Activated CD8-positive, alpha-beta memory T cell treated with anti-CD3 and anti-CD28 coated beads, Interleukin-2, amount 10 ng/mL, durations not matched to agents 7 days and 5 days (primary cell): ENCODE results near the gene DNAJC30. TPM values are rescaled to one million over a fixed set of nuclear protein-coding genes. Genes with fewer than 3 reads are reported as not detected.
"Not testable (repeated sequence)": the region's sequence is repeated elsewhere in the genome, so short reads cannot be mapped to it uniquely, and the experiment has no call there.

Experiments
- ATAC-seq: fragments of 150-1000 bp; cut with Tn5 transposase; one replicate; pipeline ENCODE4 v1.10.0; 2021; ENCODE audit warnings: moderate library complexity
- CTCF ChIA-PET: fragments of 350-600 bp; sonication (Branson Sonifier 250); formaldehyde crosslinking; loops from one replicate; lab custom pipeline; 2021; ENCODE audit warnings: antibody characterized with exemption; lab: Charles Lee
- DNase-seq: peaks from one replicate; pipeline ENCODE4 v3.0.0-alpha.2; 2020
- H3K27ac Mint-ChIP-seq: one replicate; pipeline ENCODE4 v1.8.0; 2021; ENCODE audit warnings: mild to moderate bottlenecking, mixed read lengths
- H3K27me3 Mint-ChIP-seq: one replicate; pipeline ENCODE4 v1.8.0; 2021; ENCODE audit warnings: mixed read lengths
- H3K36me3 Mint-ChIP-seq: one replicate; pipeline ENCODE4 v1.8.0; 2021; ENCODE audit warnings: mild to moderate bottlenecking, mixed read lengths
- H3K4me1 Mint-ChIP-seq: one replicate; pipeline ENCODE4 v1.8.0; 2021; ENCODE audit warnings: mixed read lengths
- H3K4me3 Mint-ChIP-seq: one replicate; pipeline ENCODE4 v1.8.0; 2021; ENCODE audit warnings: mild to moderate bottlenecking, moderate library complexity, mixed read lengths
- H3K9me3 Mint-ChIP-seq: one replicate; pipeline ENCODE4 v1.8.0; 2022; ENCODE audit warnings: low read depth, mixed read lengths
- total RNA-seq, 2 experiments: library from RNA; stranded (reverse); gene quantifications; one replicate each; pipeline ENCODE4 v1.2.3, GENCODE V29; 2021

The DNAJC30 gene
- total RNA-seq, 2 experiments from 2014 or later = 7.0 to 9.0 TPM

DNA sequence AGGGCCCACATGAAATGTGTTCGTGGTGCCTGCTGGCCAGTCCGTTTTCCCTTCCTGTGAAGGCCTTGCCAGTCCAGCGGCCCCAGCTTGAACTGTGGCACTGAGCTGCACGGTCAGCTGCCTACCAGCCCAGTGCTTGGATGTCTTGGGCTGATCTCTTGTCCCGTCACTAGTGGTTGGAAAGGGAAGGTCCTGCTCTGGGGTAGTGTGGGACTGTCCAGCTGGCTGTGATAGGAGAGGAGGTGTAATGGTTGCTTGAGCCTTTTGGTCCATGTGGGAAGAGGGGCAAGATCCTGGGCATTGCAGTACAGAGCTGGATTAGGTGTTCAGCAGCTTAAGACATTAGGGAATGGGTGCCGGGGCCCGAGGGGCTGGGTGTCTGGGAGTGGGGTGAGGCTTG, 15.2 kb upstream of the DNAJC30 start:
- peaks cover 2% of the 10 kb centered on the region for H3K4me1 Mint-ChIP-seq
- H3K36me3 Mint-ChIP-seq = peaks cover 23% of the 10 kb centered on the region
- no peaks in the 10 kb centered on the region for H3K9me3 Mint-ChIP-seq
- H3K4me3 Mint-ChIP-seq = no peak overlapping the region
- ATAC-seq (no peak), DNase-seq (no peak)
- no peak overlapping the region for H3K27ac Mint-ChIP-seq
- no peaks in the 10 kb centered on the region for H3K27me3 Mint-ChIP-seq
- CTCF ChIA-PET = interaction anchor here (1.2 to 3.0 kb wide), 2 partner anchors 8 to 92 kb away, joined by 4 to 10 read pairs; no protein-coding TSS in a partner anchor

DNA sequence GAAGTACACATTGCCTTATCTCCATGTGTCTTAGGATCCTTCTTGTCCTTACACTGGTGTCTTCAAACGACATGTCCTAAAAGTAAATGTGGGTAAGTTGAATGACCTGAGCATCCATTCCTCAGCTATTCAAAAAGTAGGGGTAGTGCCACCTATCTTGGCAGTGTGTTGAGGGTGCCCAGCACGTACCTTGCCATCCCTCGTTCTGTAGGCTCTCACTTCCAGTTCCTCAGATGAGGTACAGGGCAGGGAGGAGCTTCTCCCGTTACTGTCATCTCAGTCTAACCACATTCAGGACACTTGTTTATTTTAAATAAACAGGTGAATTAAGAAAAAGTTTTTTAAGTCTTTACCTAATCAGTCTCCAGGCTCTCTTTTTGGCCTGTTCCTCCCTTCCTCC, 13.1 kb upstream of the DNAJC30 start:
- ATAC-seq (no peak), DNase-seq (no peak)
- Mint-ChIP-seq H3K4me1 (no peaks in the 10 kb centered on the region), H3K27me3 (no peaks in the 10 kb centered on the region), H3K9me3 (no peaks in the 10 kb centered on the region), H3K4me3 (no peak overlapping the region), H3K27ac (no peak overlapping the region), H3K36me3 (peaks cover 28% of the 10 kb centered on the region)
- CTCF ChIA-PET = interaction anchor here (1.5 to 3.0 kb wide), 2 partner anchors 10 to 38 kb away, joined by 6 to 10 read pairs; no protein-coding TSS in a partner anchor

DNA sequence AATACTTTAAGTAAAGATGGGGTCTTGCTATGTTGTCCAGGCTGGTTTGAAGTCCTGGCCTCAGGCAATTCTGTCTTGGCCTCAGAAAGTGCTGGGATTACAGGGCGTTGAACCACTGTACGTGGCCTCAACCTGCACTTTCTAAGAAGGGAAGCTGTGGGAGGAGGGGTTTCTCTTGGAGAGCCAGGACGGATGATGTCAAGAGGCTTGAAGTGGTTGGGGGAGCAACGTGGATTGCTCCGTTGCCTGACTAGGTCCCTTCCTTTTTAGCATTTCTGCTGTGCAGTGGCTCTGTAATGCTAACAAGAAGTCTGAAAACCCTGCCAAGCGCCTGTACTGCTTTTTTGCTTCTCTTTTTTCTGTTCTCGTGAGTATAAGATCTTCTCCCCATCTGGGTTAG, 7.4 kb upstream of the DNAJC30 start:
- Mint-ChIP-seq H3K27me3 (no peaks in the 10 kb centered on the region), H3K4me3 (no peak overlapping the region), H3K27ac (no peak overlapping the region), H3K9me3 (no peaks in the 10 kb centered on the region), H3K4me1 (peaks cover 18% of the 10 kb centered on the region), H3K36me3 (peaks cover 56% of the 10 kb centered on the region)
- CTCF ChIA-PET = interaction anchor here (0.6 to 1.4 kb wide), 2 partner anchors 83 to 84 kb away, joined by 3 to 5 read pairs; no protein-coding TSS in a partner anchor
- ATAC-seq (no peak), DNase-seq (no peak)

DNA sequence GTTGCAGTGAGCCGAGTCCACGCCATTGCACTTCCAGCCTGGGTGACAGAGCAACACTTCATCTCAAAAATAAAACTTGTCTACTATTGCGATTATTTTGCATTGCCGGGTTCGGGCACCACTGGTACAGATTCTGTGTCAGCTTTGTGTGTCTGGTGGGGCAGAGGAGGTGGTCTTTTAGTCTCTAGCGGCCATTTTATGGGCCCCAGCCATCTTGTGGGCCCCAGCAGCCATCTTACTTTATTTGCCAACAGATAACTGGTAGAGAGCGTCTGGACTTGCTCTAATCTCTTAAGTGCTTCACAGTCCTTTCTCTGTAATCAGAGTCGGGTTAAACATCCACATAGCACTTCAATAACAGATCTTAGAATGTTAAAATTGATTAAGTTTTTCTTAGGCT, 5.0 kb upstream of the DNAJC30 start:
- Mint-ChIP-seq H3K36me3 (peaks cover 45% of the 10 kb centered on the region), H3K27me3 (no peaks in the 10 kb centered on the region), H3K9me3 (no peaks in the 10 kb centered on the region), H3K4me1 (peaks cover 26% of the 10 kb centered on the region), H3K4me3 (no peak overlapping the region), H3K27ac (no peak overlapping the region)
- no peak for DNase-seq
- CTCF ChIA-PET = no interaction called here
- no peak for ATAC-seq

DNA sequence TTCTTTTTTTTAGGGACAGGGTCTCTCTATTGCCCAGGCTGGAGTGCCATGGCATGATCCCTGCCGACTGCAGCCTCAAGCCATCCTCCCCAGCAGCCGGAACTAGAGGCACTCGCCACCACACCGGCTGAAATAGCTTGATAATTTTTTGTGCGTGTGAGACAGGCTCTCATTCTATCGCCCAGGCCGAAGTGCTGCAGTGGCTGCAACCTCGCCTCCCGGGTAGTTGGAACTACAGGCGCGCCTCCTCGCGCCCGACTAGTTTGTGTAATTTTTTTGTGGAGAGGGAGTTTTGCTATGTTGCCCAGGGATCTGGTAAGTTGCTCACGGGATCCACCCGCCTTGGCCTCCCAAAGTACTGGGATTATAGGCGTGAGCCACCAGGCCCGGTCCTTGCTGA, 2.1 kb upstream of the DNAJC30 start:
- Mint-ChIP-seq H3K4me1 (peaks cover 48% of the 10 kb centered on the region), H3K27ac (no peak overlapping the region), H3K36me3 (peaks cover 31% of the 10 kb centered on the region), H3K27me3 (no peaks in the 10 kb centered on the region), H3K9me3 (no peaks in the 10 kb centered on the region), H3K4me3 (peak overlapping the region; percentile 95)
- ATAC-seq (no peak), DNase-seq (no peak)
- CTCF ChIA-PET = interaction anchor here (0.6 to 0.7 kb wide), 2 partner anchors 18 to 28 kb away, joined by 3 read pairs; no protein-coding TSS in a partner anchor

DNA sequence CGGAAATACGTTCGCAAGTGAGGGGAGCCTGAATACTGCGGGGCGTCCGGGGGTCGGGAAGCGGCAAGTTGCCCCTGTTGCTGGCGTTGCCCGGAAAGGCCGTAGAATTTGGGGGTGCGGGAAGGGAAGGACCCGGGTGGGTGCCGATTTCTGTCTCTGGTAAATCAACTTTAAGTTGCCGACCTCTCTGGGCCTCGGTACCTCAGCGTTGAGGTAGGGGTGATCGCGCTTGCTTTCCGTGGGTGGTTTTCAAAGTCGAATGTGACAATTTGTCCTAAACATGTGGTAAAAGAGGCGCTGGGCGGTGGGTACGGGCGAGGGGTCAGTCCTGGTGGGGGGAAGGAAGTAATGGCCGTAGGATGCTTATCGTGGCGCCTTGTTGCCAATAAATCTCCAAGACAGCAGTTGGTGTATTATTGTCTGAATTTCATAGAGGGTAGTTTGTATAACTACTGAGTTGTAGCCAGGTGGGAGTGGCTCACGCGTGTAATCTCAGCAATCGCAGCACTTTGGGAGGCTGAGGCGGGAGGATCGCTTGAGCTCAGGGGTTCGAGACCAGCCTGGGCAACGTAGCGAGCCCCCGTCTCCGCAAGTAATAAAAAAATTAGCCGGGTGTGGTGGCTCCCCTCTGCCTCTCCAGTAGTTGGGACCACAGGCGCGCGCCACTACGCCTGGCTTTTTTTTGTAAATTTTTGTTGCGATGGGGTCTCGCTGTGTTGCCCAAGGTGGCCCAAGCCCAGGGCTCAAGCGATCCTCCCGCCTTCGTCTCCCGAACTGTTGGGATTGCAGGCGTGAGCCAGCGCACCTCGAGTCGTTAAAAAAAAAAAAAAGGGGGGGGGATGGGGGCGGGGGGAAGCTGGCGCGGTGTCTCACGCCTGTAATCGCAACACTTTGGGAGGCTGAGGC, 788 bp upstream of the DNAJC30 start:
- Mint-ChIP-seq H3K4me1 (peaks cover 46% of the 10 kb centered on the region), H3K9me3 (no peaks in the 10 kb centered on the region), H3K36me3 (peaks cover 24% of the 10 kb centered on the region), H3K27me3 (no peaks in the 10 kb centered on the region), H3K4me3 (peak overlapping the region; percentile 95), H3K27ac (peak overlapping the region; percentile 96)
- DNase-seq = no peak
- peak; percentile 25 for ATAC-seq
- CTCF ChIA-PET = interaction anchor here (0.6 kb wide), 1 partner anchor 55 kb away, joined by 3 read pairs; the partner anchor contains the start of gene ABHD11

DNA sequence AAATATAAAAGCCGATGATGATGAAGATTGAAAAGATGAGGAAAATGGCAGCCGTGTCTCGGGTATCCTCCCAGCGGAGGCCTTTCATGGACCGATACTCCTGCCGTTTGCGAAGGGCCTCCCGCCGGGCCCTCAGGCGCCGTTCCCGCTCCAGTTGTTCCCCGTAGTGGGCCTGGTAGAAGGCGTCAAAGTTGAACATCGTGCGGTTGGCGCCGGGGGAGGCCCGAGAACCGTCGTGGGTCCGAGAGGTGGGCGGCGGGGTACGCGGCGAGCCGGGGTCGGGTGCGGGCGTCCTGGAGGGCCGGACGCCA, 553 bp downstream of the DNAJC30 start:
- ATAC-seq (no peak), DNase-seq (no peak)
- Mint-ChIP-seq H3K36me3 (peaks cover 27% of the 10 kb centered on the region), H3K4me3 (peak overlapping the region; percentile 95), H3K27me3 (no peaks in the 10 kb centered on the region), H3K27ac (peak overlapping the region; percentile 96), H3K9me3 (no peaks in the 10 kb centered on the region), H3K4me1 (peaks cover 36% of the 10 kb centered on the region)
- CTCF ChIA-PET = no interaction called here

DNA sequence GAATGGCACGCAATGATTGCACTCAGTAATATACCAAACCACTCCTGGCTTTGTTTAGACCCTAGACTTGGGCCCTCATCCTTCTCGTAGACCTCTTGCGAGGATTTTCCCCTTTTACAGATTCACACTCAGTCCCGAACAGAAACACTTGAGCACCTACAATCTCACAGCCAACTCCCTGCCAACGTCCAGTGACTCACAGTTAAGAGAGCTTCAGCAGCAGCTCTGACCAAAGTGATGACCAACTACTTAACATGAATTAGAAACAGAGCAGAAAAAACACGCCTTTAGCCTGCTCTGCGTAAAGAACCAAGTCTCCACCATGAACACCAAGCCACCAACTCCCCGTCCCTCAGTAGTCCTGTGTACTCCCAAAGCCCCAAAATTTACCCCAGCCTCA, 2.2 kb downstream of the DNAJC30 start:
- Mint-ChIP-seq H3K27me3 (no peaks in the 10 kb centered on the region), H3K4me1 (peaks cover 33% of the 10 kb centered on the region), H3K4me3 (peak overlapping the region; percentile 9), H3K27ac (no peak overlapping the region), H3K36me3 (peaks cover 17% of the 10 kb centered on the region), H3K9me3 (no peaks in the 10 kb centered on the region)
- CTCF ChIA-PET = interaction anchor here (0.7 to 1.3 kb wide), 2 partner anchors 26 to 54 kb away, joined by 3 read pairs; no protein-coding TSS in a partner anchor
- DNase-seq (no peak), ATAC-seq (no peak)

DNA sequence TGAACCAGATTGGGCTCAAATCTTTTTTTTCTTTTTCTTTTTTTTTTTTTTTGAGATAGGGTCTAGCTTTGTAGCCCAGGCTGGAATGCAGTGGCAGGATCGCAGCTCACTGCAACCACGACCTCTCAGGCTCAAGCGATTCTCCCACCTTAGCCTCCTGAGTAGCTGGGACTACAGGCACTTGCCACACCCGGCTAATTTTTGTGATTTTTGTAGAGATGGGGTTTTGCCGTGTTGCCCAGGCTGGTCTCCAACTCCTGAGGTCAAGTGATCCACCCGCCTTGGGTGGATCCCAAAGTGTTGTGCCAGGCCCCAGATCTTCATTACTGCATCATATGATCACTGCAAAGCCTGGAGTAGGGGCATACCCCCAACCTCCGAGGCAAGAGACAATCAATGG, 2.8 kb downstream of the DNAJC30 start:
- no peaks in the 10 kb centered on the region for H3K27me3 Mint-ChIP-seq
- peaks cover 32% of the 10 kb centered on the region for H3K4me1 Mint-ChIP-seq
- DNase-seq (no peak), ATAC-seq (no peak)
- peaks cover 16% of the 10 kb centered on the region for H3K36me3 Mint-ChIP-seq
- CTCF ChIA-PET = interaction anchor here (0.7 to 1.3 kb wide), 2 partner anchors 26 to 54 kb away, joined by 3 read pairs; no protein-coding TSS in a partner anchor
- H3K27ac Mint-ChIP-seq = no peak overlapping the region
- no peaks in the 10 kb centered on the region for H3K9me3 Mint-ChIP-seq
- no peak overlapping the region for H3K4me3 Mint-ChIP-seq

DNA sequence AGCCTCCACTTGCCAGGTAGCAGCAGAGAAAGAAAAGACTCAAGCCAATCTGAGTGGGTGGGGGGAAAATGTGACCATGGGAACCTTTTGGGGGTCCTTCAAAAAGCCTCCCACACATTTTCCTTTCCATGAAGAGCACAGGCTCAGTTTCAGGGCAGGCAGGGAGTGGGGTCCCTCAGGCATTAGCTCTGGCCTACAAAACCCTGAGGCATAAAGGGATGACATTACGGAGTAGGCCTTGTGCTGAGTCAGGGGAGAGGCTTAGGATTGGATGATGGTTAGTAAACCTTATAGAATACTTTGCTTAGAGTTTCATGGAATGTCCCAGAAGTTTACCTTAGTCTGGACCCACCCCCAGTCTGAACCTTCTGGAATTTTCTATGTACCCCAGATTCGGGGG, 3.5 kb downstream of the DNAJC30 start:
- Mint-ChIP-seq H3K27me3 (no peaks in the 10 kb centered on the region), H3K4me3 (no peak overlapping the region), H3K27ac (no peak overlapping the region), H3K36me3 (peaks cover 16% of the 10 kb centered on the region), H3K9me3 (no peaks in the 10 kb centered on the region), H3K4me1 (peaks cover 27% of the 10 kb centered on the region)
- ATAC-seq = no peak
- CTCF ChIA-PET = no interaction called here
- DNase-seq = no peak

DNA sequence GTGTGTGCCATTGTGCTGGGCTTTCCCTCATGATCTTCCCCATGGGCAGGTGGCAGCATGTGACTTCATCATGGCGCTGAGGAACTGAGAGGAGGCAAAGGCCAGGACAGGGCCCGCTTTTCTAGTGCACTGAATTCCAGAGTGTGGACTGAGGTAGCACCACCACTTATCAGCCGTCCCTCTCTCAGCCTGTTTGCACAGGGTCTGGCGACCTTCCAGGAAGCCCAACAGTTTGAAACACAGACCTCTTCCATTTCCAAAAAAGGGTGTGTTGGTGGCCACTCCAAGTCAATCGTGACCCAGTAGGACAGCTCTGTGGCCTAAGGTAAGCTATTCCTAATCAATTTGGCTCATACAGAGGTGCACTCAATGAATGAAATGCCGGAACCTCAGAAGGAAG, 4.4 kb downstream of the DNAJC30 start:
- DNase-seq (no peak), ATAC-seq (no peak)
- Mint-ChIP-seq H3K36me3 (peaks cover 16% of the 10 kb centered on the region), H3K4me1 (peaks cover 24% of the 10 kb centered on the region), H3K27me3 (no peaks in the 10 kb centered on the region), H3K4me3 (no peak overlapping the region), H3K9me3 (no peaks in the 10 kb centered on the region), H3K27ac (no peak overlapping the region)
- CTCF ChIA-PET = interaction anchor here (1.9 kb wide), 1 partner anchor 56 kb away, joined by 4 read pairs; no protein-coding TSS in a partner anchor

DNA sequence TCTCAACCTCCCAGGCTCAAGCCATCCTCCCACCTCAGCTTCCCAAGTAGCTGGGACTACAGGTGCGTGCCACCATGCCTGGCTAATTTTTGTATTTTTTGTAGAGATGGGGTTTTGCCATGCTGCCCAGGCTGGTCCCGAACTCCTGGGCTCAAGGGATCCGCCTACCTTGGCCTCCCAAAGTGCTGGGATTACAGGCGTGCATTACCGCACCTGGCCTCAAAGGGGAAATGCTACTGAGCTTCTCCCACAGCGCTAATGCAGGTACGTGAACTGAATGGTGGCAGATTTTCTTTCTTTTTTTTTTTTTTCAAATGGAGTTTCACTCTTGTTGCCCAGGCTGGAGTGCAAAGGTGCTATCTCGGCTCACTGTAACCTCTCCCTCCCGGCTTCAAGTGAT, 7.2 kb downstream of the DNAJC30 start:
- CTCF ChIA-PET = interaction anchor here (0.9 to 1.4 kb wide), 4 partner anchors 25 to 69 kb away, joined by 3 read pairs; partner anchors contain the start of gene STX1A
- not testable (repeated sequence) for H3K27ac Mint-ChIP-seq, H3K27me3 Mint-ChIP-seq, DNase-seq, ATAC-seq, H3K4me3 Mint-ChIP-seq, H3K9me3 Mint-ChIP-seq, H3K4me1 Mint-ChIP-seq
- H3K36me3 Mint-ChIP-seq = peaks cover 13% of the 10 kb centered on the region

DNA sequence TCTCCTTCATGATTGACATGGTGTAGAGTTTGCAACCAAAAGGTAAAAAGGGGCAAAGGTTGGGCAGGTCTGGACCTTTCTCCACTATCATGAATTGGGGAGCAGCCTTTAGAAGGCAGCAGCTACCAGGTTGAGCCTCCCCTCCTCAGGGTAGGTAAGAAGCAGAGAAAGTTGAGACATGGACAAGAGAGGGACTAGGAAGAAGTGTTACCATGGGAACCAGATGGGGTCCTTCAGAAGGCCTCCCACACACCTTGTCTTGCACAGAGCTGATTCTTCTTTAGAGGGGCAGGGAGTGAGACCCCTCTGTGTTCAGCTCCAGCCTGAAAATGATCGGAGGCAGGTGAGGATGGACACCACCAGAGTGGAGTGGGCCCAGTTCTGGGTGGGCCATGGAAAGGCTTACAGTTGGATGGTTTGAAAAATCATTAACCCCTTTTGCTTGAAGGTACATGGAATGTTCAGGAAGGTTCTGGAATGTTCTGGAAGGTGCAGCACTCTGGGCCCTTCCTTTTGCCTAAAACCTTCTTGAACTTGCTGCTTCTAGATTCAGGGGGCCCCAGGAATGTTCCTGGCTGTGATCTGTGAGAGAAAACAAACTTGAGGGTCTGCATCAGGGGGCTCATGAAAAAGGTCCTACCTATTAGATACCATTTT, 8.7 kb downstream of the DNAJC30 start:
- no peak for ATAC-seq

More for the DNA sequence above, 8.7 kb downstream of the DNAJC30 start:
- Mint-ChIP-seq H3K27me3 (peaks cover 9% of the 10 kb centered on the region), H3K4me1 (peaks cover 2% of the 10 kb centered on the region), H3K9me3 (no peaks in the 10 kb centered on the region), H3K4me3 (no peak overlapping the region), H3K27ac (no peak overlapping the region), H3K36me3 (peaks cover 12% of the 10 kb centered on the region)
- CTCF ChIA-PET = interaction anchor here (1.1 to 1.4 kb wide), 3 partner anchors 27 to 60 kb away, joined by 3 to 5 read pairs (median 4); no protein-coding TSS in a partner anchor
- DNase-seq = no peak
